Smooth muscle cell (in vitro differentiated cells): Measurements from ENCODE around the gene ZNF254. TPM values are rescaled to one million over a fixed set of nuclear protein-coding genes. Genes with fewer than 3 reads are reported as not detected.

ENCODE experiments used
- DNase-seq: peaks from one replicate; lab custom pipeline; 2025; ENCODE audit not compliant: unreplicated experiment; lab: John Stamatoyannopoulos, UW
- H2AFZ ChIP-seq: fragments of 200-600 bp; sonication (generic); 2 replicates; pipeline ENCODE4 v1.6.0; 2016; ENCODE audit warnings: antibody characterized with exemption, low read depth, mild to moderate bottlenecking
- H3F3A ChIP-seq: fragments of 200-600 bp; sonication (generic); 2 replicates; pipeline ENCODE4 v1.6.0; 2017; ENCODE audit warnings: antibody characterized with exemption, low read depth
- H3K27ac ChIP-seq: fragments of 200-600 bp; sonication (generic); 2 replicates; pipeline ENCODE4 v1.5.1; 2016; ENCODE audit warnings: low read depth, mild to moderate bottlenecking
- H3K27me3 ChIP-seq: fragments of 200-600 bp; sonication (generic); 2 replicates; pipeline ENCODE4 v1.6.1; 2016; ENCODE audit warnings: low read depth, mild to moderate bottlenecking
- H3K36me3 ChIP-seq: fragments of 200-600 bp; sonication (generic); 2 replicates; pipeline ENCODE4 v1.5.1; 2016; ENCODE audit warnings: low read depth
- H3K4me1 ChIP-seq: fragments of 200-600 bp; sonication (generic); 2 replicates; pipeline ENCODE4 v1.5.1; 2016; ENCODE audit warnings: low read depth
- H3K4me2 ChIP-seq: fragments of 200-600 bp; sonication (generic); 2 replicates; pipeline ENCODE4 v1.6.0; 2016; ENCODE audit warnings: mild to moderate bottlenecking
- H3K4me3 ChIP-seq: fragments of 200-600 bp; sonication (generic); 2 replicates; pipeline ENCODE4 v1.5.1; 2016; ENCODE audit warnings: mild to moderate bottlenecking
- H3K79me2 ChIP-seq: fragments of 200-600 bp; sonication (generic); 2 replicates; pipeline ENCODE4 v1.6.0; 2016; ENCODE audit warnings: low read depth, mild to moderate bottlenecking
- H3K9ac ChIP-seq: fragments of 200-600 bp; sonication (generic); 2 replicates; pipeline ENCODE4 v1.6.0; 2016; ENCODE audit warnings: low read depth
- H3K9me3 ChIP-seq: fragments of 200-600 bp; sonication (generic); replicated peaks from 2 replicates; pipeline ENCODE4 v1.5.1; 2016; ENCODE audit warnings: low read depth
- H4K20me1 ChIP-seq: fragments of 200-600 bp; sonication (generic); 2 replicates; pipeline ENCODE4 v1.6.0; 2016; ENCODE audit warnings: low read depth
- WGBS: methylation state at CpG from one replicate; pipeline ENCODE4 v1.1.7; 2016; ENCODE audit warnings: low lambda C conversion rate; 5-methylcytosine and 5-hydroxymethylcytosine counted together
- polyA plus RNA-seq: library from polyadenylated mRNA; unstranded; fragments of >200 nt; fragmentation: Nextera tagmentation; extraction: Ambion mirVana; gene quantifications from 2 replicates; pipeline ENCODE4 v1.2.1, GENCODE V29; 2016
- total RNA-seq: library from RNA; depleted of rRNA; stranded (reverse); fragments of >200 nt; gene quantifications from 2 replicates; pipeline ENCODE4 v1.2.3, GENCODE V29; 2014
- TF ChIP-seq, protein P1 (sequence below): fragments of 200-600 bp; sonication (generic); IDR thresholded peaks from 2 replicates; pipeline ENCODE4 v1.5.1; 2017; ENCODE audit warnings: borderline replicate concordance, mild to moderate bottlenecking, antibody characterized with exemption; ENCODE audit not compliant: insufficient read depth, poor library complexity, severe bottlenecking

Gene ZNF254
- total and polyA plus RNA-seq, 2 experiments from 2014 or later: 4.6 to 23.5 TPM

DNA sequence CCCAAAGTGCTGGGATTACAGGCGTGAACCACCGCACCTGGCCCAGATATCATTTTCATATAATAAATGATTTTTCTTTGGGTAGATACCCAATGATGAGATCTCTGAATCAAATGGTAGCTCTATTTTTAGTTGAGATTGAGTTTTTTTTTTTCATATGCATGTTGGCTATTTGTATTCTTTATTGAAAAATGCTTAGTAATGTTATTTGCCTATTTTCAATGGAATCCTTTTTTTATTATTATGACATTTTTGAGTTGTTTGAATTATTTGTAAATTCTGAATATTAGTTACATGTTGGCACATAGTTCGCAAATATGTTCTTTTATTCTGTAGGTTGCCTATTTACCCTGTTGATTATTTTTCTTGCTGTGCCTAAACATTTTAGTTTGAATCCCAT is 55.8 kb downstream of the ZNF254 start:
- Histone ChIP-seq H4K20me1 (no peaks in the 10 kb centered on the region), H3K9me3 (peaks cover 35% of the 10 kb centered on the region), H3K27me3 (no peaks in the 10 kb centered on the region), H3K36me3 (peaks cover 6% of the 10 kb centered on the region), H3K27ac (no peak overlapping the region), H3K9ac (no peak overlapping the region), H3K4me3 (no peak overlapping the region), H2AFZ (no peak overlapping the region), H3K4me2 (no peak overlapping the region), H3F3A (no peaks in the 10 kb centered on the region), H3K79me2 (no peaks in the 10 kb centered on the region), H3K4me1 (no peaks in the 10 kb centered on the region)
- 97% methylated on average over 3 of the region's 3 CpGs for WGBS
- no peak for DNase-seq
- TF ChIP-seq, protein P1, sequence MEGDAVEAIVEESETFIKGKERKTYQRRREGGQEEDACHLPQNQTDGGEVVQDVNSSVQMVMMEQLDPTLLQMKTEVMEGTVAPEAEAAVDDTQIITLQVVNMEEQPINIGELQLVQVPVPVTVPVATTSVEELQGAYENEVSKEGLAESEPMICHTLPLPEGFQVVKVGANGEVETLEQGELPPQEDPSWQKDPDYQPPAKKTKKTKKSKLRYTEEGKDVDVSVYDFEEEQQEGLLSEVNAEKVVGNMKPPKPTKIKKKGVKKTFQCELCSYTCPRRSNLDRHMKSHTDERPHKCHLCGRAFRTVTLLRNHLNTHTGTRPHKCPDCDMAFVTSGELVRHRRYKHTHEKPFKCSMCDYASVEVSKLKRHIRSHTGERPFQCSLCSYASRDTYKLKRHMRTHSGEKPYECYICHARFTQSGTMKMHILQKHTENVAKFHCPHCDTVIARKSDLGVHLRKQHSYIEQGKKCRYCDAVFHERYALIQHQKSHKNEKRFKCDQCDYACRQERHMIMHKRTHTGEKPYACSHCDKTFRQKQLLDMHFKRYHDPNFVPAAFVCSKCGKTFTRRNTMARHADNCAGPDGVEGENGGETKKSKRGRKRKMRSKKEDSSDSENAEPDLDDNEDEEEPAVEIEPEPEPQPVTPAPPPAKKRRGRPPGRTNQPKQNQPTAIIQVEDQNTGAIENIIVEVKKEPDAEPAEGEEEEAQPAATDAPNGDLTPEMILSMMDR: no peak

DNA sequence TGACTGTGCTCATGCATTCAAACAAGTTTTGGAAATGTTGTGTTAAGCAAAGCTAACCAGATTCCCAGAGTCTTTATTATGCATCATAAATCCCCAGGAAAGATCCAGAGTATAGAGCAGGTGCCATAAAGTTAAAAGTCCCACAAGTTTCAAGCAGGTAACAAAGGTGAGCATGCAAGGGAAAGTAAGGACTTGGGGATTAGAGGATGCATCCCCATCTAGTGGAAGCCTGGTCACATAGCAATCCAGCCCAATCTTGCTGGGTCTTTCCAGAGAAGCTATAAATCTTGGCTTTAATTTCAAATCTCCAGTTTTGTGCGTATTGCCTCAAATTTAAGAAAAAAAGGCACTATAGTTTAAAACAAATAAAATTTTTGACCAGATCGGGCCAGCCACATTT is 72.7 kb downstream of the ZNF254 start:
- 91% methylated on average over 2 of the region's 2 CpGs for WGBS
- Histone ChIP-seq H3K79me2 (no peaks in the 10 kb centered on the region), H3K9ac (no peak overlapping the region), H3K4me3 (no peak overlapping the region), H3K4me1 (no peaks in the 10 kb centered on the region), H4K20me1 (no peaks in the 10 kb centered on the region), H3F3A (no peaks in the 10 kb centered on the region), H3K4me2 (no peak overlapping the region), H3K36me3 (no peaks in the 10 kb centered on the region), H3K27ac (no peak overlapping the region), H3K27me3 (no peaks in the 10 kb centered on the region), H2AFZ (no peak overlapping the region), H3K9me3 (peaks cover 23% of the 10 kb centered on the region)
- no peak for DNase-seq
- TF ChIP-seq, protein P1: peak; percentile 21

DNA sequence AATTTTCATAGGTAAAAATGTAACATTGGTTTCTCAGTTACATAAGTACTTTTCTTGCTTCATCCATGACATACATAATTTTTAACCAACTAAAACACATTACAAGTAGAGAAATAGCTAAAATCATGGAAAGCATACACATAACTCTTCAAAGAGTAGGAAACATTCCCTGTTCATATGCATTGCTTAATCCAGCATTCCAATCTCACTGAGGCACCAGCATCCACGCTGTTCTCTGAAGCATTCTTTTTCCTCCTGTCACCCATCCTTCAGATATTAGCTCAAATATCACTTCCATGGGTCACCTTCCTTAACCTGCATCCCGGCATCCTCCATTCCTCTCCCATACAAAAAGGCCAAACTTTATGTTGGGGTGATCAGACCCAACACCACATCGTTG is 79.1 kb downstream of the ZNF254 start:
- no peaks in the 10 kb centered on the region for H3K79me2 ChIP-seq

DNA sequence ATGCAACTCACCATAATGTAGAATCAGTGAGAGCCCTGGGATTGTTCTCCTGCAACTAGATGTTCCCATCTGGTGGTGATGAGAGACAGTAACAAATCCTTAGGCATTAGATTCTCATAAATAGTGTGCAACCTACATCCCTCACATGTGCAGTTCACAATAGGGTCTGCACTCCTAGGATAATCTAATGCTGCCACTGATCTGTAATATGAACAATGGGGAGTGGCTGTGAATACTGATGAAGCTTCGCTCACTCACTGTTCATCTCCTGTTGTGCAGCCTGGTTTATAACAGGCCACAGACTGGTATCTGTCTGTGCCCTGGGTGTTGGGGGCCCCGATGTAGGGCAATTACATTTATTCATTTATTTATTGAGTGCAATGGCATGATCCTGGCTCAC is 86.9 kb downstream of the ZNF254 start:
- H4K20me1 ChIP-seq: no peaks in the 10 kb centered on the region
- TF ChIP-seq, protein P1: no peak
- H3K9ac ChIP-seq: no peak overlapping the region
- H3K79me2 ChIP-seq: no peaks in the 10 kb centered on the region
- 91% methylated on average over 2 of the region's 2 CpGs for WGBS
- H3K27me3 ChIP-seq: no peaks in the 10 kb centered on the region
- H3K36me3 ChIP-seq: no peaks in the 10 kb centered on the region
- H3K4me1 ChIP-seq: no peaks in the 10 kb centered on the region
- no peak overlapping the region for H3K4me2 ChIP-seq
- DNase-seq: no peak
- H3F3A ChIP-seq: no peaks in the 10 kb centered on the region
- H2AFZ ChIP-seq: no peak overlapping the region
- no peak overlapping the region for H3K4me3 ChIP-seq
- H3K9me3 ChIP-seq: peaks cover 11% of the 10 kb centered on the region
- H3K27ac ChIP-seq: no peak overlapping the region

More for the DNA sequence above, 79.1 kb downstream of the ZNF254 start:
- no peaks in the 10 kb centered on the region for H3F3A ChIP-seq
- no peaks in the 10 kb centered on the region for H3K27me3 ChIP-seq
- H3K4me1 ChIP-seq: no peaks in the 10 kb centered on the region
- H3K4me2 ChIP-seq: no peak overlapping the region
- H3K9ac ChIP-seq: no peak overlapping the region
- H3K27ac ChIP-seq: no peak overlapping the region
- H2AFZ ChIP-seq: no peak overlapping the region
- peaks cover 8% of the 10 kb centered on the region for H3K9me3 ChIP-seq
- WGBS: 82% methylated on average over 3 of the region's 3 CpGs
- TF ChIP-seq, protein P1: no peak
- no peaks in the 10 kb centered on the region for H4K20me1 ChIP-seq
- DNase-seq: no peak
- no peaks in the 10 kb centered on the region for H3K36me3 ChIP-seq
- H3K4me3 ChIP-seq: no peak overlapping the region
